Activated CD8-positive, alpha-beta memory T cell treated with anti-CD3 and anti-CD28 coated beads for 4 hours (primary cell): ENCODE data around the gene IL4R.
A peak's percentile ranks its signal among the peaks of the same experiment; 100 is the strongest.
"Not testable (repeated sequence)": the region's sequence is repeated elsewhere in the genome, so short reads cannot be mapped to it uniquely, and the experiment has no call there.

Experiments
- DNase-seq, 2 donors: peaks; one replicate each; pipeline ENCODE4 v3.0.0-alpha.2; 2020; ENCODE audit warnings: low read depth in 2 of 2

Gene IL4R

GRCh38 chr16:27288313-27288712 lies 25.5 kb upstream of the IL4R start:
- not testable (repeated sequence) for DNase-seq

- DNase-seq = no peak
Observed at GRCh38 chr16:27289669-27290068, 24.1 kb upstream of the IL4R start.

- DNase-seq = no peak
Observed at GRCh38 chr16:27290562-27290961, 23.2 kb upstream of the IL4R start.

GRCh38 chr16:27291106-27291505 lies 22.7 kb upstream of the IL4R start:
- DNase-seq = no peak

GRCh38 chr16:27291722-27292240 lies 22.0 kb upstream of the IL4R start:
- no peak for DNase-seq

- DNase-seq = no peak
Observed at GRCh38 chr16:27293343-27293742, 20.4 kb upstream of the IL4R start.

GRCh38 chr16:27298132-27298531 lies 15.6 kb upstream of the IL4R start:
- DNase-seq = no peak

GRCh38 chr16:27301236-27301861 lies 12.4 kb upstream of the IL4R start:
- no peak for DNase-seq

- DNase-seq = no peak
Observed at GRCh38 chr16:27302126-27302525, 11.6 kb upstream of the IL4R start.

- no peak for DNase-seq
Observed at GRCh38 chr16:27303256-27304100, 10.3 kb upstream of the IL4R start.

GRCh38 chr16:27304102-27304501 lies 9.7 kb upstream of the IL4R start:
- no peak for DNase-seq

GRCh38 chr16:27304881-27305745 lies 8.7 kb upstream of the IL4R start:
- no peak for DNase-seq

- DNase-seq = no peak
Observed at GRCh38 chr16:27305839-27306442, 7.8 kb upstream of the IL4R start.

GRCh38 chr16:27308792-27309191 lies 5.0 kb upstream of the IL4R start:
- DNase-seq = no peak

GRCh38 chr16:27310576-27311447 lies 3.0 kb upstream of the IL4R start:
- DNase-seq = no peak

GRCh38 chr16:27311448-27311830 lies 2.3 kb upstream of the IL4R start:
- no peak for DNase-seq

- no peak for DNase-seq
Observed at GRCh38 chr16:27311897-27312303, 1.9 kb upstream of the IL4R start.

GRCh38 chr16:27312580-27313421 lies 973 bp upstream of the IL4R start:
- DNase-seq = no peak

- DNase-seq = peak in 1 of 2 donors; percentile 26
Observed at GRCh38 chr16:27314161-27314723, 468 bp downstream of the IL4R start.

- no peak for DNase-seq
Observed at GRCh38 chr16:27314986-27315332, 1.2 kb downstream of the IL4R start.
